HG03103 (cell line): ENCODE results near the gene STOML2.

Source experiments
- ATAC-seq: cut with Tn5 transposase; IDR thresholded peaks from one replicate; pipeline ENCODE4 v1.9.1; 2021; ENCODE audit warnings: low read depth; ENCODE audit not compliant: unreplicated experiment

The STOML2 gene

DNA sequence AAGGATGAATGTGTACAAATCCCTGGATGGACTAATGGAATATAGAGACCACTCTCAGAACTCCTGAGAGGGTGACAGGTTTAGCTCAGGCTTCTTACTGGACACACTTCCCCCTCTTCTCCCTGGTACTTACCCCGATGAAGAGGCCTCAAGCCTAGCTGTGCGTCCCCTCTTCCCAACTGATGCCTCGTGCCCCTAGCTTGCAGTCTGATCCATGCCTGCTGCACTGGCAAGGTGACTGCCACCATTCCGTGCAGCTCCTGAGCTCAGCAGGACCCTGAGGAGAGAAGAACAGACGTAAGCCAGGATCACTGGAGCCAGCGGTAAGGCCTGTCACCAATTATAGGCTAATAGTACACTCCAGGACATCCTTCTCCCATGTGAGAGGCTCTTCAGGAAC lies 5.5 kb upstream of the STOML2 start:
- ATAC-seq = no peak

DNA sequence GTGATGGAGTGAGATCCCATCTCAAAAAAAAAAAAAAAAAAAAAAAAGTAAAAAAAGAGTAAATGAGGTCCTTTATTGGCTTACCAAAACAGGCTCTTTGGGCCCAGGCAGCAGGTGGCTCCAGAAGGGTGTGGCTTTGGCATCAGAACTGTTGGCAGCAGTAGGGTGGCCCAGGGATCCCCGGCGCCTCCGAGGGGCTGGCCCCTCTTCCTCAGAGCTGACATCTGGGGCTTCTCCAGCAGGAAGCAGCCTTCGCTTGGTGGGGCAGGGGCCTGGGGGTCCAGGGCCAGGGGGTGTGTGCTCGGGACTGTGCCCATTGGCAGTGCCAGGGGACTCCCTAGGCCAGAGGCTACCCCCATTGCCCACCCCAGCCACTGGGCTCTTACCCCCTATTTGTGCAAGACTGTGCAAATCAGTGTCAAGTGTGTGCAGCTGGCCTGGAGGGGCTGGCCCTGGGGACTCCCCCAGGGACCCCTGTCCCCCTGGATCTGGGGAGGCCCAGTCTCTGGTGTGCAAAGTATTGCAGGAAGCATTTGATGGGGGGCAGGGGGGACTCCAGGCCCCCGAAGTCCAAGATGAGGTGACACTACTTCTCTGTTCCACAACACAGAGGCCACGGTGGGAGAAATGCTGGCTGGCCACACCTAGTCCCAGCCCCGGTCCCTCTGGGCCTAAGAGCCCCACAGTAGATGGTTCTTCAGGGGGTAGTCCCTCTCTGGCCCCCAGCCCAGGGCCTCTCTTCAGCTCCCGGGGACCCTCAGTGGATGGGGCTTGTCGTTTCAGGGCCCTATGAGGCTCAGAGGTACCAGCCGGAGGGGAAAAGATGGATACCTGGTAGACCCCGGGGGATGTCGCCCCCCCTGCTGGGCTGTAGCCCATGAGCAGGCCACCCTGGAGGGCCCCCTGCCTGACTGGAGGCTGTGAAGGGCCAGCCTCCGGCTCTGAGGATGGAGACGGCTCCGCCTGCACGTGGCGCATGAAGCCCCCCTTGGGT lies 4.7 kb upstream of the STOML2 start:
- no peak for ATAC-seq

DNA sequence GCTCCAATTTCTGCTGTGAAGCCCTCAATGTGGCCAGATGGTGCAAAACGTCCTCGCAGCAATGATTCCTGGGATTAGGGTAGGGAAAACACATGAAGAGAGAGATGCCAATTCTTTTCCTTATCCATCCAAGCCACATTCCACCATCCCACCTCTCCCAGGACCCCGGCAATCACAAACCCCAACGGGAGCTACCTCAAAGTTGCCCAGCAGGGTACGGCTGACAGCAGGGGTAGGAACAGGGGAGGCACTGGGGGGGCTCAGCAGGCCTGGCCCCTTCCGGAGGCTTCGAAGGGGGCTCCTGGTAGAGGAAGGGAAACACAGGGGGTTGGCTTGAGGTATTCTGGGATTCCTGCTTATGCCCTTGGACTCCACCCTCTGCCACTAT lies 3.4 kb upstream of the STOML2 start:
- no peak for ATAC-seq

DNA sequence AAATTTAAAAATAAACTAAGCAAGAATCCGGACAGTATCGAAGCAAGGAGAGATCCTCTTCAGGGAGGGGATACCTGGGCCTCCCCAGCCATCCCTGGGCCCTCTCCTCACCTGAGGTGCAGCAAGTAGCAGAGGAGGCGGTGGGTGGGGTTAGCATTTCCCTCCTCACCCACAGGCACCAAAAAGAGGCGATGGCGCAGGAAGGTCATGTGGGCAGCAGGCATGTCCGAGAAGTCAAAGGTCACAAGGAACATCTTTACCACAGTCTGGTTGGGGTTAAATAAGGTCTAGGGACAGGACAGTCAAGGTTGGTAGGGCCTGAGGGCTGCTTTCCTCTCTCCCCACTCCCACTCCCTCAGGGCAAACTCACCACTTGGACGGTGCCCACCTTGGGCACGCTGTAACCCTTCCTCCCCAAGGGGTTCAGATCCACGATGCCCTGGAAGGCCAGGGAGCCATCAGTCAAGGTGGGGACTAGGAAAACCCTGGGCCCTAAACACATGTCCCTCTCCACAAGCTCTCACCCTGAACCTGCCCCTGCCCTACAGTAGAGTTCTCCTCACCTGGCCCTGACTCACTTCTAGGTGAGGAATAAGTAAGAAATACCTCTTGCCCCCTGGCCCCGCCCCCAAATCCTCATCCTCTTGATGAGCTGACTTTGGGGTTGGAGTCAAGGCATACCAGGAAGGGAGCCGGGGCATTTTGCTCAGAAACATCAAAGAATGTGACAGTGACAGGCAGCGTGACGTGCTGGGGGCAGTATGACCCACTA lies 2.8 kb upstream of the STOML2 start:
- ATAC-seq = no peak

DNA sequence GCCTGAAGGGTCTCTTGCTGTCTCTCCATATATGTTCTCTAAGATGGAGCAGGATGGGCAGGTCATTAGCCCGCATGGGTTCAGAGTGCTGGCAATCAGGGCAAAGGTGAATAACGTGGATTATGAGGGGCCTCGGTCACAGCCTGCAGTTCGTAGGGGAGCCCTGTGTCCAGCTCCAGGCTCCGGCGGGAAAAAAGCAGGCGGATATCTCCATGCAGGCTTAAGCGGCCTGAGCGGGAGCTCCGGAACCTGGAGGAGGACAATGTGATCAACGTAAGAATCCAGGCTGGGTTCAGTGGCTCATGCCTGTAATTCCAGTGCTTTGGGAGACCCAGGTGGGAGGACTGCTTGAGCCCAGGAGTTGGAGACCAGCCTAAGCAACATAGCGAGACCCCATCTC lies 2.2 kb upstream of the STOML2 start:
- no peak for ATAC-seq

DNA sequence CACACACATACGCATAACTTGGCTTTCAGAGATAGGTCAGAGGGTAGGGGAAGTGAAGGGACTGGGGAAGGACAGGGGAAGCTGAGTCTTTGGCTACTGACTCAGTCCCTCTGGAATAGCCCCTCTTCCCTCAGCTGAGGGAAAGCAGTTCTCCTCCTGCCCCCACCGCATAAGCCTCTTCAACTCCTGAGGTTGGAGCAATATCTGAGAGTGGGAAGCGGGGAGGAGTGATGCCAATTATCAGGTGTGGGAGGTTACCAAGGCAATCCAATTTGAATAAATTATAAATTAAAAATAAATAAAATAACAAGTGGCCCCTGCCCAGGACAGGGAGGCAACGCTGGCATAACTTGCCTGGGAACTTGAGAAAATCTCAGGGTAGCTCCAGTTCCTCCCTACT lies 1.7 kb upstream of the STOML2 start:
- ATAC-seq = no peak

DNA sequence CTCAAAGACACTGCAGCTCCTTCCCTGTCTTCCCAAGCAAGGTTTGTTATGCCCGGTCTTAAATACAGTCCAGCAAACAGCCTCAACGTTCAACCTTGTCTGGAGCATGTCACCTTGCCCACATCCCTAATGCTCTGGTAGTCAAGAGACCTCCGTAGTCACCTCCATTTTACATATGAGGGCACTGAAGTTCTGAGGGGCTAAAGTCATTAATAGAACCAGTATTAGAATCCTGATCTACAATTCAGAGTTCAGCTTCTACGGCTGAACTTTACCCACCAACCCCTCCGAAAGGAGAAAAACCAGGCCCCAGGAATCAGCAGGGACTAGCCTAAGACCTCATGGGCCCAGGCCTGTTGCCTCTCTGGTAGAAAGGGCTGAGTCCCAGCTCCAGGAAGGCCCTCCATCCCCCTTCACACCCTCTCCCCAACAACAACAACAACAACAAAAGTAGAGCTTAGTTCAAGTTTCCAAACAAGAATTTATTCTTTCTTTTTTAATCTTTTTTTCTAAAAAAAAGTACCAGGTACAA lies 795 bp upstream of the STOML2 start:
- no peak for ATAC-seq

DNA sequence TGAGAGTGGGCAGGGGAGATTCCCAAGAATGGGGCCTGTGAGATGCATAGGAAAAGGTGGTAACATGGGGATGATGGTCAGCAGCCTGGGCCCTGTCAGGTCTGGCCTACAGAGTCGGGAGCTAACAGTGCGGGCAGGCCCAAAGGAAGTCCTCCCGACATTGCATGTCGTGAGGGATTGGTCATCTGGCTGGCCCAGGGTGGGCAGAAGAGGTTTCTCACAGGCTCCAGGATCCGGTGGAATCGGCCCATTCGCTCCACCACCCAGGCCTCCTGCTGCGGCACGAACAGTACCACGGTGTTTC lies 514 bp downstream of the STOML2 start:
- ATAC-seq = peak; percentile 10

DNA sequence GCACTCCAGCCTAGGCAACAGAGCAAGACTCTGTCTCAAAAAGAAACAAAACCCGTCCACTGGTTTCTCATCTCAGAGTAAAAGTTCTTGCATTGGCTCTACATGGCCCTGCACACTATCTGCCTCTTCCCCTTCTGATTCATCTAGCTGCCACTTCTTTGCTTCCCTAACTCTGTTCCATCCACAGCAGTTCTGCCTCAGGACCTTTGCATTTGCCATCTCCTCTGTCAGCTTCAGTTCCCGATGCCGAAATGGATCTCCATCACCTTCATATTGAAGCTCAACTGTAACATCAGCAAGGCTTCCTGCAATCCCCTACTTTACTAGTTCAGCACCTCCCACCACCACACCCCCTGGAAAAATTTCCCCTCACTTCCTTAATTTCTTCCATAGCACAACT lies 5.4 kb downstream of the STOML2 start:
- ATAC-seq = no peak

DNA sequence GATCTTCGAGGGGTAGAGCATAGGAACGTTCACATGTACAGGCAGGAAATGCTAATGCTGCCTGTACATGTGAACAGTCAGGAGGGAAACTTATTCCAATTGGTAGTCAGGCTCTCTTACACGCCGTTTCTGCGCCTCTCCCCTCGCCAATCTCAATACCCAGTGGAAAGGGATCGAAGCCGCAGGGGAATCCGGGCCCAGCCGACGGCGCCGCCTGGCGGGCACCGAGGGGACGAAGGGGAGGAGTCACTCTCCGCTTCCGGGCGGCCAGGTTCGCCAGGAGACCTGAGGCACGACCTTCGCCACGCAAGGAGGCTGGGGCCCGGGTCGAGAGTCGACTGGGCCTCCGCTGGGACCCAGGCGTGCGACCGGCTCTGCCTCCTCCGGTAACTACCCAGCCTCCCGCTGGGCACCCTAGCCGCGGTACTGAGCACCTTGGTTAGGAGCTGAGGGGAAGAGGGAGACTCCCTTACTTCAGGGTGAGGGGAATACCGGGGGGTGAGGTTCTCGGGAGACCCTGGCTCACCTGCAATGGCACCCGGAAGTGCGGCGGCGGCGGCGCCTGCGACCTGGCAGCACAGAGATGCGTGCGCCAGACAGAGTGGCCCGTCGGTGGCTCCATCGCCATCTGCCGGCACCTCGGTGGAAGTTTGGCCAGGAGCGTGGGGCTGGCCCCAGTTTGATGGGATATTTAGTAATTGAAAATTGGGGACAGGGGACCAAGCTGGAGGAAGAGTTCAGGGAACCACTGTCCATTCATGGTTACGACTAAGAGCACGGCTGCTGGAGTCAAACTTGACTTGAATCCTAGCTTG lies 6.7 kb downstream of the STOML2 start, which contains the start of gene PIGO:
Gene PIGO, minus strand, starts transcription at position 557 of the 815 bp plus-strand sequence. CDS start 1,026 bp downstream, outside the sequence.
- peak; percentile 83 for ATAC-seq

DNA sequence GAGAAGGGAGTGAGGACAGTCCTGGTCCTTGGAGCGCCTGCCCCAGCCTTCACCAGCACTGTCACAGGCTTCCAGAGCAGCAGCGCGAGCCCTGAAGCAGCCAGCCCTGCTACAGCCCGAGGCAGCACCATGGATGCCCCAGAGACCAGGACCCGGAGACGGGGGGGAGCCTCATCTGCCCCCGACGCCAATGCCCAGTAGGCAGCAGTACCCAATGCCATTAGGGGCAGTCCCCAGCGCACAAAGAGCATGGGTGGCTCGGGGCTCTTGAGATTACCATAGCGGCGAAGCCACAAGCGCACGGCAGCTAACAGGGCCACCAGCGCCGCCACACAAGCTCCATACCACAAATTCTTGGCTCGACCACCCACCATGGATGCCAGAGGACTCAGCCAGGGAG lies 11.4 kb downstream of the STOML2 start:
- no peak for ATAC-seq

DNA sequence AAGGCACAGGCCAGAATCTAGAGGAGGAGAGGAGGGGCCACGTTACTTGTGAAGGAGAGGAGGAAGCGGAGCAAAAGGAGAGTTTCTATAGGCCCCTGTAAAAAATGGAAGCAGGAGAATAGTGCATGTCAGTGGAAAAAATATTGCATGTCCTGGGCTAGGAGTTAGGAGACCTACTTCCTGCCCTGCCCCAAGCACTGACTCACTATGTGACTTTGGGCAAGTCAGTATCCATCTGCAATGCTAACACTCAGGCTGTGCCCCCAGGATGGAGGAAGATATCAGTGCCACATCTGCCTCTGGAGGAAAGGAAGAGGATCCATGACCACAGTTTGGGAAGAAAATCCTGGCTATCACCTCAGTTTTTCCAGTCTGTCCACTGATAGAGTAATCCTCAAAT lies 13.5 kb downstream of the STOML2 start:
- ATAC-seq = no peak

DNA sequence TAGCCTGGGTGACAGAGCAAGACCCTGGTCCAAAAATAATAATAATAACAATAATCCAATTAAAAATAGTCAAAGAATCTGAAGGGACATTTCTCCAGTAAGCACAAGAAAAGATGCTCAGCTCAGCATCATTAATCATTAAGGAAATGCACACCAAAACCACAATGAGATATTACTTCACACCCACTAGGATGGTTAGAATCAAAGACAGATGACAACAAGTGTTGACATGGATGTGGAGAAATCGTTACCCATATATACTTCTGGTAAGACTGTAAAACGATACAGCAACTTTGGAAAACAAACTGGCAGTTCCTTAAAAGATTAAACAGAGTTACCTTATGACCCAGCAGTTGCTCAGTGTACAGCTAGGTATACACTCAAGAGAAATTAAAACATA lies 17.9 kb downstream of the STOML2 start:
- no peak for ATAC-seq

DNA sequence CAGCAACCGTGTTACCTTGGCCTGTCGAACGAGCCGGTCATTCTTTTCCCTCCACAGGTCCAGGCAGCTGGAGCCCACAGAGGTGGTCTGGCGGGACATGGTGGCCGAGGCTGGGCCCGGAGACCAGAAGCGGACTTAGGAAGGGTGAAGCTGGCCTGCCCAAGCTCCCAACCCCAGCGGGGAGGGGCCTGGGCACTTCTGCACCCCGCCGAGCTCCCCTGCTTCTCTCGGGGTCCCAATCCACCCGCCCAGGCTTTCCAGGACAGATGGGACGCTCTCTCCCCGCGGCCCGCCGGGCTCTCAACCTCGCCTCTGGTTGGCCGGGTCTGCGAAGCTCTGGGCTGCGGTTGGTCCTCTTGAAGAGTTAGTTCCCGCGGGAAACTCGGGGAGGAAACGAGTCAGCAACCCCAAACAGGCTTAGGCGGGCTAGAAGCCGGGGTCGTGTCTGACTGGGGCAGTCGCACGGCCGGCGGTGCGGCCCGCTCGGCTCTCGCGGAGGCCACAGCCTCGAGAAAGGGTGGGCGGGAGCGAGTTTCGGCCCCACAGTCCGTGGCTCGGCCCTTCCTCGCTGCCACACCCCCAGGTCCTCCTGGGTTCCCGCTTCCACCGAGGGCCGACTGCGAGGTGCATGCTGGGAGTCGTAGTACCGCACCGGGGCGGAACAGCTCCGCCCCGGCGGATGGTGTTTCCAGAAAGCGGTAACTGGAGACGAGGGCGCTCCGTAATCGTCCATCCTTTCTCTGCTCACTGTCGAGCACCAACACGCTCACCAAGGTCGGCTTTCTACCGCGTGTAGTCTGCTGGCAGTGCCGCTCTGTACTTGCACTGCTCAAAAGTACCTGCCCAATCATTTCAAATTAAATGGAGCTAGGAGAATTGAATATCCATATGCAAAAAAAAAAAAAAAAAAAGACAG lies 23.2 kb downstream of the STOML2 start, which contains the start of gene FANCG:
Gene FANCG, minus strand, starts transcription at position 517 of the 916 bp plus-strand sequence. Its CDS starts 418 bp downstream, at position 99.
- ATAC-seq = peak; percentile 85

DNA sequence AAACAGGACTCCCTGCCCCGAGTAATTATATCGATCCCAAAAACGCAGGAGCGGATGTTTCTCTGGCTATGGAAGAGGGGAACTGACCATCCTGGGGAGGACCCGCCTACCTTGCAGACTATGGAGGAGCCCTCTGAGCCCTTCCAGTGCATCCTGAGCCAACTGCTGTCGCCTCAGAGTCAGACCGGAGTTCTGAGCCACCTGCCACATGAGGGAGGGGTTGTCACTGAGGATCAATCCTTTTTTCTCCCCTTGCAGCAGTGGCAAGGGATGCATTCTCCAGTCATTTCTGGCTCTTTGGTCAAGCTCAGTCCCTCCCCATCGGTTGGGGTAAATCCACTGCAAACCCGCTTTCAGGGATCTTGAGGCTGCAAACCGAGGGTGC lies 23.9 kb downstream of the STOML2 start:
- no peak for ATAC-seq

DNA sequence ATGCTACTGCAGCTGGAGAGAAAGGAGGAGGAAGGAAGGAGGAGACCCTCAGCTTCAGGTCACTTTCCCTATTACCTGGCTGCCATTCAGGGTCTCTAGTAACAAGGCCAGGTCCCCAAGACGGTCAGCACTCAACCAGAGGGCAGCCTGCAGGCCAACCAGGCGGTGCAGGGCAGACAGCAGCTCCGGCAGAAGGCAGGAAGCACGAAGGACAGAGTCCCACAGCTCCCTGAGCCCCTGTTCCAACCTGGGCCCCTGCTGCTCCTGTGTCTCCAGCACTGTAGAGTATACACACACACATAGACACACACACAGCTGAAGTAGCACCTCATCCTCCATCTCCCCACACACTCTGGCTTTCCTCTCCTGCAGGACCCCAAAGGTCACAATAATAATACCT lies 24.9 kb downstream of the STOML2 start:
- no peak for ATAC-seq

DNA sequence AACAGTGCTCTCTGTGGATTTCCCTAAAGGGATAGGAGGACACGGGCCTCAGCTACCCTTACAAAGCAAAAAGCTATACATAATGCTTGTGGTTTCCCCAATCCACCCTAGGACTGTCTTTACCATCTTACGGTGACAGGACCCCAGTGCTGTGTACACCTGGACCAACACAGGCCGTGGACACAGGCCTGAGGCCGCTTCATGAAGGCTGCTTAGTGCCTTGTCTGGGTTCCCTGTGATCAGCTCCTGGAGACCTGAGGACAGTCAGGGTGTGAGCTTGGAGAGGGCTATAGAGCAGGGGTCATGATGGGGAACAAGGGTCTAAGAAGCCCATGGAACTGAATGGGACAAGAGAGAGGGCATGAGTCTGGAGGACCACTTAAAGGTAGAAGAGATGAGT lies 26.1 kb downstream of the STOML2 start:
- no peak for ATAC-seq

DNA sequence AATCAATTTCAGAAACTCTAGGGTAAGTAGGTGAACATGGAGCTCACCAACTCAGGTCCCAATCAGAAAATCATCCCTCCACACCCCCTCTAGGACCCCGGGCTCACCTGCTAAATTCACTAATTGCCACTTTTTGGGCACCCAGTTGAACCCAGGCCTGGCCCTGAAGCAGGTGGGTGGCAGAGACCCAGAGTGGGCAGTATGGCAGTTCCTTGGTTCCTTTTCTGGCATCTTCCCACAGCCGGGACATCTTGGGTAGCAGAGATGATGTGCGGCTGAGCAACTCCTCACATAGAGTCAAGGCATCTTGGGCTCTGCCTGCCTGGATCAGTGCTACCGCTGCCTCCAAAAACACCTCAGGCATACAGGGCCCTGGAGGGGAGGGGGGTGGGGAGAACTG lies 27.6 kb downstream of the STOML2 start:
- no peak for ATAC-seq

DNA sequence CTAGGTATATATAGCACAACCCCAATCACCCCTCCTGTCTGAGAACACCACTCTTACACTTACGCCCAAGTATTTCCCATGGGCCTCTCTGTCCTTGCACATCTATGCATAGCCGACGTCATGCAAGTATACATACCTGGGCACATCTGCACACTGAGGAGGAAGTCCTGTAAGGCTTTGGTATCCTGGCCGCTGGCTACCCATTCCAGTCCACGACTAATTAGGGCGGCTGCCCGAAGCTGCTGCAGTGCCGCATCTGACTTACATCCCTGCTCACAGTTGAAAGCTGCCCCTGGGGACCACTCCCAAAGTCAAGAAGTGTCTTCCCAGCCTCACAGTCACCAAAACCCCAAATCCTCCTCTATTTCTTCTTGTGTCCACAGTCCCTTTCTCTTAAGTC lies 28.1 kb downstream of the STOML2 start:
- ATAC-seq = no peak

DNA sequence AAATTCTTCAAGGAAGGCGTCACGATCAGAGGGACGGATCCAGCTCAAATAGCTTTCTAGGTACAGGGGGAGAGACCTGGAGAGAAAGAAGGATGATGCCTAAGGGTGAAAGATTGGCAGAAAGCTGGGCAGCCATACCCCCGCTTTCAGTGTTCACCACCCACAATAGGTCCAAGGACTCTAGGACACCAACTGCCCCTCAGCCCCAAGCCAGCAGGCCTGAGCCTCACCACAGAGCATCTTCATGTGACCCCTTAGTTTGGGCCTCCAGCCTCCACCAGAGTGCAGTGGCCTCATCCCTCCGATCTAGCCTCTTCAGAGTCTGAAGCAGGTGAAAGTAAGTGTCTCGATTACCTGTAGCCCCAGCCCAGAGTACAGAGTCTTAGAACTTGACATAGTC lies 28.8 kb downstream of the STOML2 start:
- ATAC-seq = no peak
